GM10266 (cell line): ENCODE results near the gene KCTD18.

Source experiments
- DNase-seq: peaks from one replicate; pipeline ENCODE4 v3.0.0; 2012; ENCODE audit errors: extremely low spot score
- TF ChIP-seq, protein P1 (sequence below): IDR thresholded peaks from 2 replicates; pipeline ENCODE4 v1.5.1; 2012; ENCODE audit warnings: mild to moderate bottlenecking, low read depth; ENCODE audit not compliant: control insufficient read depth, insufficient read depth; ENCODE audit errors: missing control alignments

KCTD18 gene

DNA sequence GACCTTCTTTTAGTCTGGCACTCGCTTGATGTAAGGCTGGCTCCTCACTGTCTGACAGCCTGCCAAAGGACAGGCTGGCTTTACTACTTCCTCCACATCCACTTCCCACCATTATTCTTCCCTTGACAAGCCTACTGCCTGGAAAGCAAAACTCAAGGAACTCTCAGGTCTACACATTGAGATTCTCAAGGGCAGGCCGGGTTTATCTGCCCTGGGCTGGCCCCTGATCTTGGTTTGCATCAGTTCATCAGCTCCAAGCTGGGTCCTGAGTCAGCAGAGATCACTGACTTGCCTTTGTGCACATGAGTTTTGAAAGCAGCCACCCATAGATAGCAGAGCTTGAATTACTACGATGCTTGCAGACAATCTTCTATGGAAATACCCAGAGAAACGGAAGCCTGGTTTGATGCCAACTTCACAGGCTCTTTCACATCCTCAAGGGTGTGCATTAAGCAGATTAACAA is 53.9 kb downstream of the KCTD18 start:
- DNase-seq = no peak
- TF ChIP-seq, protein P1, sequence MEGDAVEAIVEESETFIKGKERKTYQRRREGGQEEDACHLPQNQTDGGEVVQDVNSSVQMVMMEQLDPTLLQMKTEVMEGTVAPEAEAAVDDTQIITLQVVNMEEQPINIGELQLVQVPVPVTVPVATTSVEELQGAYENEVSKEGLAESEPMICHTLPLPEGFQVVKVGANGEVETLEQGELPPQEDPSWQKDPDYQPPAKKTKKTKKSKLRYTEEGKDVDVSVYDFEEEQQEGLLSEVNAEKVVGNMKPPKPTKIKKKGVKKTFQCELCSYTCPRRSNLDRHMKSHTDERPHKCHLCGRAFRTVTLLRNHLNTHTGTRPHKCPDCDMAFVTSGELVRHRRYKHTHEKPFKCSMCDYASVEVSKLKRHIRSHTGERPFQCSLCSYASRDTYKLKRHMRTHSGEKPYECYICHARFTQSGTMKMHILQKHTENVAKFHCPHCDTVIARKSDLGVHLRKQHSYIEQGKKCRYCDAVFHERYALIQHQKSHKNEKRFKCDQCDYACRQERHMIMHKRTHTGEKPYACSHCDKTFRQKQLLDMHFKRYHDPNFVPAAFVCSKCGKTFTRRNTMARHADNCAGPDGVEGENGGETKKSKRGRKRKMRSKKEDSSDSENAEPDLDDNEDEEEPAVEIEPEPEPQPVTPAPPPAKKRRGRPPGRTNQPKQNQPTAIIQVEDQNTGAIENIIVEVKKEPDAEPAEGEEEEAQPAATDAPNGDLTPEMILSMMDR = no peak

GRCh38 chr2:200454927-200455801 is 54.7 kb downstream of the KCTD18 start:
- peak; percentile 26 for DNase-seq

GRCh38 chr2:200453853-200454534 is 55.9 kb downstream of the KCTD18 start:
- no peak for DNase-seq
- TF ChIP-seq, protein P1 = no peak

More at GRCh38 chr2:200454927-200455801, 54.7 kb downstream of the KCTD18 start:
- TF ChIP-seq, protein P1 = no peak

DNA sequence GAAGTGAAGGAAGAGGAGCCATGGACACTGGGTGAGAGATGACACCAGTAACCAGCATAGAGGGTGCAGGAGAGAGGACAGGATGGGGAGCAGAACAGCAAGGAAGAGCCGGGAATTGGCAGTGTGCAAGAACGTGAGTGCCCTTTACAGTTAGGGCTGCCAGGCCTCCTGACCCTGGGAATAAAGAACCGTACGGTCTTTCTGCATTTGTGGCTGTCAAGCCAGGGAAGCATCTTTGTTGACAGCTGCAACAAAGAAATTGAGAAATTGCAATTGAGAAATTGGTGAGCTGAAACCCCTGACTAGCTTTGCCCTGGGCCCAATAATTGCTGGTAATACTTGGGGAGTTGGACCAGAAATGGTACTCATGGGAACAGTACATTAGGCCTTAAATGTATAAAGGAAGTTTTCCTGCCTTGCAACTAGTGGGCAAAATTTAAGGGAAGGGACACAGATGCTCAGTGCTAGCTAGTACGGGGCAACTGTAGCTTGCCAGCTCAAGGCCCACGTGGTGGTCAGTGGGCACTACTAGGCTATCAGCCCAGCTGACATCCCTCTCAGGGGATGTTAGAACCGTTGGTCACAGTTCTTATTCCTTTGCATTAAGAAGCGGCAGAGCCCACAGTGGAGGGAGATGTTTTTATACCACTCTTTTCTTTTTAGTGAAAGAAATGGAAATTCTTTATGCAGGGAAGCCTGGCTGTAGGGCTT is 56.6 kb downstream of the KCTD18 start:
- TF ChIP-seq, protein P1 = no peak

DNA sequence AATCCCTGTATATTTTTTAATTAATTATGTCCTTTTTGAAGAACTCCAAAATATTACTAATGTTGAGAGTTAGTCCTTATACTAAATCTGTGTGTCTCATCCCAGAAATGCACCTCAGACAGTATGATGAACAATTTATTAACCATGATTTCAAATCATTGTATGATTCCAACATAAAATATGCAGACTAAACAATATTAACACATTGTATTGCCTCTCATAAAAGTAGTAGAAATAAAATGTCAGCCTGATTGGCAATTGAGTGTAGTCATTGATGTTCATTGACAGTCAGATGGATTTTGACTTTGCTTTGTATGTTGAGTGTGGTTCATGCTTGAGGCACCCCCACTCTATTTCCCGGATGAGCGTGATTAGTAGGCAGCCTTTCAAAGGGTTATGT is 57.5 kb downstream of the KCTD18 start:
- TF ChIP-seq, protein P1 = no peak
- no peak for DNase-seq

More for the DNA sequence above, 56.6 kb downstream of the KCTD18 start:
- DNase-seq = no peak

- DNase-seq = no peak
- TF ChIP-seq, protein P1 = no peak
Observed at GRCh38 chr2:200451511-200451910, 58.4 kb downstream of the KCTD18 start.

DNA sequence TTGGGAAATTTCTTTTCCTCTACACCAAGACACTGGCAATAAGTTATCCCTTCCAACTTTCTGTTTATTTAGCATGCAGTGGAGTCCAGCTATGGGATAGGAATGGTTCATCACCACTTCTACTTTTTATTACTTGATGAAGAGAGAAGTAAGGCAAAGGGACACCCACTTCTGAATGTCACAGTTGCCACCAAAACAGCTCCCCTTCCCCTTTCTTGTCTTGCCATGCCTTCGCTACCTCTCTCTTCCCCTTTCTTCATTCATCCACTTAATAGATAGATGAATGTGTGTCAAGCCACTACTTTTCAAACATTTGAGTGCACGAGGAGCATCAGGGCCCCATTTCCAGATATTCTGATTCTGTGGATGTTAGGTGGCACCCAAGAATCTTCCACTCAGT is 59.6 kb downstream of the KCTD18 start:
- TF ChIP-seq, protein P1 = no peak
- DNase-seq = no peak
